Stimulated activated CD4-positive, alpha-beta T cell treated with anti-CD3 and anti-CD28 coated beads, Interleukin-2, amount 100 ng/mL, for 48 hours (primary cell): ENCODE measurements around the gene WDPCP.
"Not testable (repeated sequence)": the region's sequence is repeated elsewhere in the genome, so short reads cannot be mapped to it uniquely, and the experiment has no call there.

Source experiments
- DNase-seq, 2 donors: peaks; one replicate each; pipeline ENCODE4 v3.0.0-alpha.2; 2020

Gene WDPCP

DNA sequence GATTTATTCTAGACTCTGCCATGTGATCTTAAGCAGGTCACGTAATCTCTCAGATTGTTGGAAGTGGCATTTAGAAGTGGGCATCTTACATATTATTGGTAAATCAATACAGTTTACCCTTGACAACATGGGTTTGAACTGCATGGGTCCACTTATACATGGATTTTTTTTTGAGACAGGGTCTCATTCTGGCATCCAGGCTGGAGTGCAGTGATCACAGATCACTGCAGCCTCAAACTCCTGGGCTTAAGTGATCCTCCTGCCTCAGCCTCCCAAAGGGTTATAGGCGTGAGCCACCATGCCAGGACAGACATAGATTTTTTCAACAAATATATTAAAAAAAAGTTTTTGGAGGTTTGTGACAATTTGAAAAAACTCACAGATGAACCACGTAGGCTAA lies 393.0 kb downstream of the WDPCP start:
- DNase-seq = no peak

DNA sequence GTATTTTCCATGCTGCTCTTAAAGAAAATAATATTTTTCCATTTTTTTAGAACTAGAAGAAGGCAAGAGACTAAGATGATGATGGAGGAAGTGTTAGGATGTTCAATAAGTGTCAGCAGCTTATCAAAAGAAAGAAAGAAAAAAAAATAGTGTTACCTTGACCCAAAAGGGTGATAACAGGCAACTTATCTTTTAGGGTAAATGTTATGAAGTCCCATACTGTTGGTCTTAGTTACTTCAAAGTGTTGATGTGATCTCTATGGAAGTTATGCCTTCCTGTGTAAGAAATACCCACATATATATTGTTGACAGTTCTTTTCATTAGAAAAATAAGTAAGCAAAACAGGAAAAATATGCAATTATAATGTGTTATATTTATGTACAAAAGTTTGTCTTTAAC lies 394.1 kb downstream of the WDPCP start:
- no peak for DNase-seq

DNA sequence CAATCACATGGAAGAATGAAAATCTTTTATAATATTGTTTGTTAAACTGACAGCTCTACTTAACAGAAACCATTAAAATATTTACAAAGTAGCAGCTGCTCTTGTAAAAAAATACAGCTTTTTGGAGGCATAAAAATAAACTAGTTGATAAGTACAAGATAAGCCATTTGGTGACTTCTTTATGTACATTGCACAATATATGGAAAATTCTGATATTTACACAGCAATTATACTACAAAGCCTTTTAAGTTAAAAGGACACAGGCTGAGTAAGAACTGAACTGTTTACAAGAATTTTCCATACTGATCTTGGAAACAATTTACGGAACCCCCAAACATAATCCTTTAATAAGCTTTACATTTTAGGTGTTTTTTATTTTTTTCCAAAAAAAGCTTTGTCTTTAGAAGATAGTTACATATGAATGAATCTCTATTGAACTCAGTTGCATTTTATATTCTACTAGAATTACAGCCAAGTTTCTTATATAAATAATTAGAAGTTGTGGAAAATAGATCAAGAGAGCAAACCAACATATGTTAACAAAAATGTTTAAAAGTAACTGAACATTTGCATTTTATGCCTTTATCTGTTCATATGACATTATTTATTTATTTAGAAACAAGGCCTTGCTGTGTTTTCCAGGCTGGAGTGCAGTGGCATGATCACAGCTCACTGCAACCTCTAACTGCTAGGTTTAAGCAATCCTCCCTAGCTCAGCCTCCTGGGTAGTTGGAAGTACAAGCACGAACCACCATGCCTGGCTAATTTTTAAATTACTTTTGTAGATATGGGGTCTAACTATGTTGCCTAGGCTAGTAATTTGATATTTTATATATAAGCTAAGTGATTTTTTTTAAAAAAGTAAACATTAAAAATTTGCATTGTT lies 395.1 kb downstream of the WDPCP start:
- no peak for DNase-seq

DNA sequence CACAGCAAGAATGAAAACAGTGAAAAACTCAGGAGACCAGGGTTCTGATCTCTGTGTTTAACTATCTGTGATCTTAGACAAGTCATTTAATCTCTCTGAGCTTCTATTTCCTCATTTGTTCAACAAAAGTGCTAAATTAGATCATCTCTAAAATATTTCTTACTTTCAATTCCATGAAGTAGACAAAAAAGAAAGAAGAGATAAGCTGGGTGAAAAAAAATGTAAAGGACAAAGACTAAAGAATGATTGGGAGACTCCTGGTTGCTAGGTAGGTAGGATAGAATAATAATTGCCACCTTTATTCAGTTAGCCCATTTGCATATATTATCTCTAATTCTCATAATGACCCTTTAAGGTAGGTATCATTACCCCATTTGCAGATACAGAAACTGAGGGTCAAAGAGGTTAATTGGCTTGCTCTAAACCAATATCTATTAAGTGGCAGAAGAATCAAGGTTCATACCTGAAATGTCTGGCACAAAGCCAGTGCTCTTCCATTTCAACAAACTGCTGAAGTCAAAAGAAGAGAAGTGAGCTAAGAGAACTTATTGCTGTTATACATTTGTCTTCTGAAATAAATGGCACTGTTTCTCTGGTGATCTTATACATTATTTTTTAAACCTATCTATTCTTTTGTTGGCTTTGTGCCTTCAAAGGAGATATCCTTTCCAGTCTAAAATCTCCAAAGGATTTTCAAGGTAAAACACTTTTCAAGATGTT lies 395.9 kb downstream of the WDPCP start:
- DNase-seq = no peak

DNA sequence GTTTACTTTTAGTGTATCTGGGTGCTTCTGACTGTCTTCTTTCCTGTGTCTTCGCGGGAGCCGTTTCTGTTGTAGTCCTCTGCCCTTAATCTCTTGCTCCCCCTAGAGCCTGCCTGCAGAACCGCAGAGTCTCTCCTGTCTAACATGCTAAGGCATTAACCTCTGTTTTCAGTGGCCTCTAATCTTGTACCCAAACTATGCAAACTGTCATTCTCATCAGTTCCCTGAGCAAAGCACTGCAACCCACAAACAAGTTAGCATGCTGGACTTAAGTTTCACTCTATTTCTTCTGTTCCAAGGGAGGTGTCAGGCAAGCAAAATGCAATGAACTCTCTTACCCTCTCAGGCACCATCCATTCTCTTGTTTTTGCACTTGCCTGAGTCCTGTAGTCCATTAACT lies 399.3 kb downstream of the WDPCP start:
- no peak for DNase-seq

DNA sequence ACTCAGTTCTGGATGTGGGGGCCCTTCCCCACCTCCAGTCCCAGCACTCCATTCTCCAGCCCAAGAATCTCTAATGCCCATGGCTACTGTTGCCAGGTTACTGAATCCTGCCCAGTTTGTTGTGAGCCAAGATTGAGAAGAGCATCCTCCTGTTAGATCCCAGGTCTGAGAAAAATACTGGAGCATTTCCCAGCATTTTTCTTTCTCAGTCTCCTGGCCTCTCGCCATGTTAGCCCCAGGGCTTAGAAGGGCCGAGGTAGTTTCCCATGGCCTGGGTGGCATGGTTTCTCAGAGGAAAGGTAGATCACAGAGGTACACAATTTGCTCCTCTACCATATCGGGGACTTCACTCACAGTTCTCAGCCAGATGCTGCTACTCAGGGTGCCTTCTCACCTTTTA lies 401.9 kb downstream of the WDPCP start:
- DNase-seq = no peak

DNA sequence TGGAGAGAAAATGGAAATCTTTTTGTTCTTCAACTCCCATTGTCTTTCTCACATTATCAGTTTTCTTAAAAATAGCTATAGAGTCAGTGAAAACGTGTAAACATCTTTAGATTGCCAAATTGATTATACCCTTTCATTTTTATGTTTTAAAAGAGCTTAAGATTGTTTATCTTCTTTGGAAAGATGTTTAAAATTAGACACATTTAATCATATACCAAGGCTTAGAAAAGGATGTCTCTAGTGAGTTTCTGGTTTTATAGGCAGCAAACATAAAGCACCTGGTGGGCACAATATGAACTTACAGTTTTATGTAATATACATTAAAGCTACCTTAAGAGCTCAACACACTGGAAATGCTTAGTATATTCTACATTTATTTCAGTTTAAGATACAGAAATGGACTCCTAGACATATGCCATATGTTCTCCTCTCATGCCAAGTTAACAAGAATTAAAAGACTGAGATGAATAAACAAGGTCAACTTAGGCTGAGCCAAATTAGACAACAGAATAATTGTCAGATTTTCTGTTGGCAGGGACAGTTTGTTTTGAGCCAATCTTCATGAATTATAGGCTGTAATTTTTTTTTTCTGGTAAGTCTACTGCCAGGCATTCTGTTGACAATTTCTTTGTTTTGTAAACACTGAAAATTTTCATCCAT lies 425.0 kb downstream of the WDPCP start:
- DNase-seq = no peak

DNA sequence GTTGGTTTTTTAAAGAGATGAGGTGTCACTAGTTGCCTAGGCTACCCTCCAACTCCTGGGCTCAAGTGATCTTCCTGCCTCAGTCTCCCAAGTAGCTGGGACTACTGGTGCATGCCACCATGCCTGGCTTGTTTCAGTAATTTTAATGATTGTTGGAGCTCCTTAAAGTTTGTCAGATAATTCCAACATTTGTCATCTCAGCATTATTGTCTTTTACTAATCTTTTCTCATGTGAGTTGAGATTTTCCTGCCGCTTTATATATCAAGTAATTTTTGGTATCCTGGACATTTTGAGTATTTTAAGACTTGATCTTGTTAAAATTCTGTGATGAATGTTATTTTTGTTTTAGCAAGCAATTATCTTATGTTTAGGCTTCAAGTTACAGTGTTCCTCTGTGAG lies 429.0 kb downstream of the WDPCP start:
- DNase-seq = no peak

DNA sequence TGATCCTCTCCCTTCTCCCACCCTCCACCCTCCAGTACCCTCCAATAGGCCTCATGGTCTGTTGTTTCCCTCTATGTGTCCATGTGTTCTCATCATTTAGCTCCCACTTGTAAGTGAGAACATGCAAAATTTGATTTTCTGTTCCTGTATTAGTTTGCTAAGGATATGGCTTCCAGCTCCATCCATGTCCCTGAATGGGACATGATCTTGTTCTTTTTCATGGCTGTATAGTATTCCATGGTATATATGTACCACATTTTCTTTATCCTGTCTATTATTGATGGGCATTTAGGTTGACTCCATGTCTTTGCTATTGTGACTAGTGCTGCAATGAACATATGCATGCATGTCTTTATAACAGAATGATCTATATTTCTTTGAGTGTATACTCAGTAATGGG lies 451.6 kb downstream of the WDPCP start:
- DNase-seq = not testable (repeated sequence)

DNA sequence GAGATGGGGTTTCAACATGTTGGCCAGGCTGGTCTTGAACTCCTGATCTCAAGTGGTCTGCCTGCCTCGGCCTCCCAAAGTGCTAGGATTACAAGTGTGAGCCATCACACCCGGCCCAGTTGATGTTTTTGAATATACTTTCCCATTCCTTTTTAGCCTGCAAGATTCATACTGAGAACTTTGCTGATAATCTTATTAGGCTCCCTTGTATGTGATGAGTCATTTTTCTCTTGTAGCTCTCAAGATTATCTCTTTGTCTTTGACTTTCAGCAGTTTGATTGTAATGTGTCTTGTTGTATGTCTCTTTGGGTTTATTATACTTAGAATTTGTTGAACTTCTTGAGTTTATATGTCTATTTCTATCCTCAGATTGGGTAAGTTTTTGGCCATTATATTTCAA lies 456.3 kb downstream of the WDPCP start:
- DNase-seq = no peak

DNA sequence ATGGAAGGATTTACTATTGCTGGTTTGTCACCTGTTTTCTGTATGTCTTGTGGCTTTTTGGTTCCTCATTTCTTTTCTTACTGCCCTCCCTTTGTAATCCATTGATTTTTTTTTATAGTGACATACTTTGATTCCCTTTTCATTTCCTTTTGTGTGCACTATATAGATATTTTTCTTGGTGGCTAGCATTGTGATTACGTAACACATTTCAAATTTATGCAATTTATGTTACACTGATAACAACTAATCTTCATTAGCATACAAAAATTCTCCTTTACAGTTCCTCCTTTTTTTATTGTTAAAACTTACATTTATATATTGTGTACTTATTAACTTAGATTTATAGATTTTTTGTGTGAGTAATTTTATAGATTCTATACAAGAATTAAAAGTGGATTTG lies 457.1 kb downstream of the WDPCP start:
- DNase-seq = no peak

DNA sequence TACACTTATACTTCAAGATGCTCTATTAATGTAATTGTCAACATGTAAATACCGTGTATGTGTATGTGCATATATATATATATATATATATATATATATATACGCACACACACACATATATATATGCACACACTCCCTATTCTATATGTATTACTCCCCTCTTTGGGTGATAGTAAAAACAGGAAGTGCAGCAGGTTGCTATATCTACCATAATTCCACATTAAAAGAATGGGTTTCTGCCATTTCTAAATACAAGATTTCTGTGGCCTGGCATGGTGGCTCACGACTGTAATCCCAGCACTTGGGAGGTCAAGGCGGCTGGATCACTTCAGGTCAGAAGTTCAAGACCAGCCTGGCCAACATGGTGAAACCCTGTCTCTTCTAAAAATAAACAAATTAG lies 460.7 kb downstream of the WDPCP start:
- no peak for DNase-seq

DNA sequence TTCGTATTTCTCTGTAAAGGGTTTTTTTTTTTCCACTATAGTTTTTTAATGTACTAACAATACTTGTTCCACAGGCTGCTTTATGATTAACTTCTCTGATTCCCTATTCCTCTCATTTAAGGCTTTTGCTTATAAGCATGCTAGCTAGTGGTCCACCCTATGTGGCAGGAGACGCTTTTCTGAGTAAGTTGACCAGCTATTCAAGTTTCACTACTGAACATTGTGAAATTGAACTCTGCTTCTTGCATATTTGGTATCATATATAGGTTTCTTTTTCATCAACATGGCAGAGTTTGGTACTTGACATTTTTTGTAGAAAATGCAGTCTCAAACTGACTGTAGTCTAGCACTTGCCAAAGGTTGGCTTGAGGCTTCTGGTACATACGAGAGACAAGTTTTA lies 463.4 kb downstream of the WDPCP start:
- no peak for DNase-seq

DNA sequence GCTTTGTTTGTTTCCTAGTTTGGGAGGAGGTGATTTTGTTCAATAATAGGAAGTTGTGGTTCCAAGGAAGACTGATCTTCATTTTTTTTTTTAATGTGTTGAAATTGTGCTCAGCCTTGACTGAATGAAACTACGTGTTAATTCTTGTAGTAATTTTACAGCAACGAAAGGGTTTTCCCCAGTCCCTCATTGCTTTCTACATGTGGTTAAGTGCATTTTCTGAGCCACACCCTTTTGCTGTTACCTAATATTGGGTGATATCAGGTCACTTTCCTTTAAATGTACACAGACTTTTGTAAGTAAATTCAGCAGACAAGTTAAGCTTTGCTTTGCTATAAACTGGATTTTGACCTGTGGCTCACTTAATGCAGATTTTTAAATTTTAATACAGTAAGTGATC lies 464.1 kb downstream of the WDPCP start:
- DNase-seq = no peak

DNA sequence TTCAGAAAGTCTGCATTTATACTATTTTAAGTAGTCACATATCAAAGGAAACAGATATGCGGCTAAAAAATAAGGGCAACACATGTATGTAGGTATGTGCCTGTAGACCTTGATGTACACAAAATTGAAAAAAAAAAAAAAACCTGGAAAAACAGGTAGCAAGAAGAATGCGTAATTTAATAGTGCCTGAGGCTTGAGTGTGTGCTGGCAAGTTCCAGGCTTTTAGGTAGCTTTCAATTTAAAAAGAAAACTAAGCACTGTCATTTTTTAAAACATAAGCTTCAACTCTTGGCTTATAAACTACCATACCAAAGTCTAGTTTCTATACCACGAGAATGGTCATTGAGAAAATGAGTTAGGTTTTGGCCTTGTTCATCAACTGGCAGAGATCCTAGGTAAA lies 465.4 kb downstream of the WDPCP start:
- no peak for DNase-seq

DNA sequence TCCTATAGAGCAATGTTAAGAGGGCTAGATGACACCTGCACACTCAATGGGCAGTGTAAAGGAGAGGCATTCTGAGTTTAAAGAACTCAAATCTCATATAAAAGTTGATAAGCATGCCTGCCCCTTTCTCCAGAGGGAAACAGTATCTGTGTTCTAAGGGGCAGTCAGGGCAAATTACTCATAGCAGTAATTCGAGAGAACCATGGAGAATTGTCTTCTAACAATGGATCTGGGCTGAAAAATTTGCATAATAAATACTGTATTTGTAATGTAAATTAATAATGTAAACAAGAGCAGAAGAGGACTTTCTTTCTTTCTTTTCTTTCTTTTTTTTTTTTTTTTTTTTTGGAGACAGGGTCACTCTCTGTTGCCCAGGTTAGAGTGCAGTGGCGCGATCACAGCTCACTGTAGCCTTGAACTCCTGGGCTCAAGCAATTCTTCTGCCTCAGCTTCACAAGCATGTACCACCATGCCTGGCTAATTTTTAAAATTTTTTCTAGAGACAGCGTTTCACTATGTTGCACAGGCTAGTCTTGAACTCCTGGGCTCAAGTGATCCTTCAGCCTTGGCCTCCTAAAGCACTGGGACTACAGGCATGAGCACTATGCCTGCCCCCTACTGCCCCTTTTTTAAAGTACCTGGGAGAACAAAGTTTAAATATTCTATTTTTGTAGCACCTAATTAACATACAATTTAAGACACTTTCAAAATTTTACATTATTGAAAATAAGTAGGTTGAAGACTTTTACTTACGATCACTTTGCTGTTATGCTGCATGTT lies 467.0 kb downstream of the WDPCP start:
- no peak for DNase-seq

DNA sequence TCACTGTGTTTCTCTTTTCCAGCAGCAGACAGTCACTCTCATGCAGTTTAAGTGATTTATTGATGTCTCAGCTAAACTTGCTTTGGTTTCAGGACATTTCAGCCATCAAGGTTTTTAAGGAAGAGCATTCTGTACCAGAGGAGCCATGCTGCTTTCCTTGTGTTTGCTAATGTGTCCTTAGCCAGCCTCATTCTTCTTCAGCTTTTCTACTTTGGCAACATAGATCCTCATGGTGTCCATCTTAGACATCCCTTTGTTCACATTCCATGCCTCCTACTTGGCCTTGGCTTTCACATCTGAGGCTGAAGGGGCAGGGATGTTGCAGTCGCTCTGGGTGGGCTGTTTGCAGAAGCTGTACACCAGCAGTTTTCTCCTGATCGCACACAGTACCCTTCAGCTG lies 469.5 kb downstream of the WDPCP start:
- no peak for DNase-seq

DNA sequence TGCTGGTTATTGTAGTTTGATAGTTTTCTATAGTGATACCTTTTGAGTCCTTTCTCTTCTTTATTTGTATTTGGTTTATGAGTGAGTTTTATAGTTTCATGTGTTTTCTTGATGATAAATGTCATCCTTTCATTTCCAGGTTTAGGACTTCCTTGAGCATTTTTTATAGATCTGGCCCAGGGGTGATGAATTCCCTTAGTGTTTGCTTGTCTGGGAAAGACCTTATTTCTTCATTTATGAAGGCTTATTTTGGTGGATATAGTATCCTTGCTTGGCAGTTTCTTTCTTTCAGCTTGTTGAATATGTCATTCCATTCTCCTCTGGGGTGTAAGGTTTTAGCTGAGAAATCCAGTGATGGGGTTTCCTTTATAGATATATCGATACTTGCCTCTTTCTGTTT lies 483.8 kb downstream of the WDPCP start:
- DNase-seq = no peak

DNA sequence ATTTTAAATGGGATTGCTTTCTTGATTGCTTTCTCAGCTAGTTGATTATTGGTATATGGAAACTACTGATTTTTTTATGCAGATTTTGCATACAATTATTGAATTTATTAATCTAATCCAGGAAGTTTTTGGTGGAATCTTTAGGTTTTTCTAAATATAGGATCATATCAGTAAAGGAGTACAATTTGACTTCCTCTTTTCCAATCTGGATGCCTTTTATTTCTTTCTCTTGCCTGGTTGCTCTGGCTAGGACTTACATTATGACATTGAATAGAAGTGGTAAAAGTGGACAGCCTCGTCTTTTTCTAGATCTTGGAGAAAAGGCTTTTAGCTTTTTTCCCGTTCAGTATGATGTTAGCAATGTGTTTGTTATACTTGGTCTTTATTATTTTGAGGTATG lies 486.3 kb downstream of the WDPCP start:
- no peak for DNase-seq

DNA sequence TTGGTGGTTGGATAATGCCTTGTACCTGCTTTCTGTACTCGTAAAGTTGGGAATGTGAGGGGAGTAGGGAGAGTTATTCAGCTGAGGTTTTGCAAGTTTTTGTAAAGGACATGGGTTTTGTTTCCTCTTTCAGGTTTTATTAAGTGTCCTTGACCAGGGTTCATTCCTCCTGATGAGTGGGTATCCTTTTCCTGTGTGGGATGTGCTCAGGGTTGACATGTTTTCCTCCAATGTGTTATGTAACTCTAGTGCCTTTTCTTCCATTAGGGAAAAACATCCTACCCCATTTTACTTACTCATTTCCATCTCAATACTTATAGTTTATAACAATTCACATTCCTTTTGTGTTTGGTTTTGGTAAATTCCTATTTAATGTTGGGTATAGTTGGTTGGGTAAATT lies 489.2 kb downstream of the WDPCP start:
- DNase-seq = no peak

DNA sequence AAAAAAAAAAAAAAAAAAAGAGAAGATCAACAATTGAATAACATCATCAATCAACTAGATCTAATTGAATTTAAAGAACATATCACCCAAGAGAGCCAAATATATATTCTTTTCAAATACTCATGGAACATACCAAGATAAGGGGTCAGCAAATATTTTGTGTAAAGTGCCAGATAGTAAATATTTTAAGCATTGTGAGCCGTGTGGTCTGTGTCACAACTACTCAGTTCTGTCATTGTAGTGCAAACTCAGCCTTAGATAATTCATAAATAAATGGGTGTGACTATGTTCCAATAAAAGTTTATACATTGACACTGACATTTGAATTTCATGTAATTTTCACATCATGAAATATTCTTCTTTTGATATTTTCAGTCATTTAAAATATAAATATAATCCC lies 491.8 kb downstream of the WDPCP start:
- no peak for DNase-seq

DNA sequence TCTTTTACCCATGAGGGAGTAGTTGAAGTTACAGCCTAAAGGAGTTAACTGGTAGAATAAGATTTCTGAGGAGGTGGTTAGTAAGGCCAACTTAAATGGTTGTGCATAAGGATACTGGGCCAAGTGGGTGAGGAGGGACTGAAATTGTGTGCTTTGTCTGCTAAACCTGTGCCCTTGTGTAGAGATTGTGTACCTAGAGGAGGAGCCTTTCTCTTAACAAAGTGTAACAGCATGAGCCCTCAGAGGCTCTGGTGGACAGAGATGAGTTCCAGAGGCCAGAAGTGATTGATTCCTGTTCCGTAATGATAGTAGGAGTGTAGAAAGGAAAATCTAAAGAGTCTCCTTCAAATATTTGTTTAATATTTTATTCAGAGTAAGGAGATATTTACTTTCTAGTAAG lies 494.8 kb downstream of the WDPCP start:
- no peak for DNase-seq

DNA sequence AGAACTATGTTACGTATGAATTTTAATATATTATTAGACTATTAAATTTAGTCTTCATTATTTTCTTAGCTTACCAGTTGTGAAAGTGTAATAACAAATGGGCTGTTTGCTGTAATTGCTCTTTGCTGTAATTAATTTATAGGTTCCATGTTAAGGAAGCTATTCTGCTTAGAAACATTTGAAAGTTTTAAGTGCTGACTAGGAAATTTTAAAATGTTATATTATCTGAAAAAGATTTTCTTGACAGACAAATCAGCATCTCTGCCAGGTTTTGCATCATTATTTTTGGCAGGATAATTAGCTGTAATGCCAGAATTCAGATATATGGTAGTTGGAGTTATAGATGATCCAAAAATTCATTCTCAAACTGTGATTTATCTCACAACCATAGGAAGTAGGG lies 495.4 kb downstream of the WDPCP start:
- DNase-seq = no peak
